Skeletal muscle satellite cell (primary cell): ENCODE measurements around the gene CXXC4.

Source experiments
- H3K27me3 ChIP-seq: 2 replicates; pipeline ENCODE4 v1.7.0; 2013; ENCODE audit warnings: low read length; ENCODE audit not compliant: control insufficient read depth, insufficient read depth
- H3K36me3 ChIP-seq: 2 replicates; pipeline ENCODE4 v1.7.0; 2013; ENCODE audit warnings: mild to moderate bottlenecking, control low read depth, low read length; ENCODE audit not compliant: insufficient read depth
- H3K4me1 ChIP-seq: 2 replicates; pipeline ENCODE4 v1.7.0; 2013; ENCODE audit warnings: low read length; ENCODE audit not compliant: control insufficient read depth, insufficient read depth
- H3K4me2 ChIP-seq: 2 replicates; pipeline ENCODE4 v1.7.0; 2013; ENCODE audit warnings: mild to moderate bottlenecking, low read length
- H3K4me3 ChIP-seq: 2 replicates; pipeline ENCODE4 v1.7.0; 2013; ENCODE audit warnings: low read length
- H3K9ac ChIP-seq: 2 replicates; pipeline ENCODE4 v1.7.0; 2013; ENCODE audit warnings: mild to moderate bottlenecking, low read depth, low read length, moderate library complexity
- H3K9me3 ChIP-seq: replicated peaks from 2 replicates; pipeline ENCODE4 v1.7.0; 2013; ENCODE audit warnings: mild to moderate bottlenecking, control low read depth, low read length

The CXXC4 gene

GRCh38 chr4:104446431-104447278, 48.0 kb downstream of the CXXC4 start:
- Histone ChIP-seq H3K36me3 (no peaks in the 10 kb centered on the region), H3K4me1 (peaks cover 4% of the 10 kb centered on the region), H3K4me2 (peak overlapping the region; percentile 22), H3K27me3 (no peaks in the 10 kb centered on the region), H3K9ac (no peak overlapping the region), H3K9me3 (no peaks in the 10 kb centered on the region), H3K4me3 (no peak overlapping the region)

GRCh38 chr4:104444685-104445084, 50.0 kb downstream of the CXXC4 start:
- Histone ChIP-seq H3K36me3 (no peaks in the 10 kb centered on the region), H3K4me3 (no peak overlapping the region), H3K27me3 (no peaks in the 10 kb centered on the region), H3K4me1 (peaks cover 4% of the 10 kb centered on the region), H3K4me2 (no peak overlapping the region), H3K9ac (no peak overlapping the region), H3K9me3 (no peaks in the 10 kb centered on the region)

- Histone ChIP-seq H3K4me3 (no peak overlapping the region), H3K4me2 (no peak overlapping the region), H3K9me3 (no peaks in the 10 kb centered on the region), H3K36me3 (no peaks in the 10 kb centered on the region), H3K9ac (no peak overlapping the region), H3K4me1 (no peaks in the 10 kb centered on the region), H3K27me3 (no peaks in the 10 kb centered on the region)
Observed at GRCh38 chr4:104436542-104436941, 58.2 kb downstream of the CXXC4 start.

DNA sequence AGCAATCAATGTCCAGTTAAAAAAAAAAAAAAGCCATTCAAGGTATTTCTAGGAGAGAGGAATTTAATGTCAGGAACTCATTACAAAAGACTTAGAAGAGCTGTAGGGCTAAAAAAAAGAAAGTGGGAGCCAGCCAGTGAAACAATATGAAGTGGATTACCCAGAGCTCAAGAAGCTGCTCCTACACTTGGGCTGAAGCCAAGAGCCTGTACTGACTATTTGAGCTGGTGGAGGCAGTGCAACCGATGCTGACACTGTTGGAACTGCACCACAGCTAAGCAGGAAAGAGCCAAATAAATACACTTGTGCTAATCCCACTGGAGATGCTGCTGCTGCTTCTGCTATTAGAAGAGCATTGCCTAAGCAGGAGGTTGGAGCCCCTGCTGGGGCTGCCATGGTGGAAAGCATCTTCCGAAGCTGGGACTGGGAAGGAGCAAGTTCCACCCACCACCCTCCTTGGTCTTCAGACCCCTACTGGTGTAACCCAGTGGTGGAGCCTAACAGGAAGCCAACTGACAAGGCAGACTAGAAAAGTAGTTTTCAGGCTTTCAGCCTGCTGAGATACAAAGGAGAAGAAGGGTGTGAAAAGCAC, 65.4 kb downstream of the CXXC4 start:
- no peak overlapping the region for H3K4me3 ChIP-seq
- H3K4me2 ChIP-seq: no peak overlapping the region
- H3K4me1 ChIP-seq: peaks cover 4% of the 10 kb centered on the region
- no peaks in the 10 kb centered on the region for H3K9me3 ChIP-seq
- H3K27me3 ChIP-seq: no peaks in the 10 kb centered on the region
- H3K36me3 ChIP-seq: no peaks in the 10 kb centered on the region
- no peak overlapping the region for H3K9ac ChIP-seq

DNA sequence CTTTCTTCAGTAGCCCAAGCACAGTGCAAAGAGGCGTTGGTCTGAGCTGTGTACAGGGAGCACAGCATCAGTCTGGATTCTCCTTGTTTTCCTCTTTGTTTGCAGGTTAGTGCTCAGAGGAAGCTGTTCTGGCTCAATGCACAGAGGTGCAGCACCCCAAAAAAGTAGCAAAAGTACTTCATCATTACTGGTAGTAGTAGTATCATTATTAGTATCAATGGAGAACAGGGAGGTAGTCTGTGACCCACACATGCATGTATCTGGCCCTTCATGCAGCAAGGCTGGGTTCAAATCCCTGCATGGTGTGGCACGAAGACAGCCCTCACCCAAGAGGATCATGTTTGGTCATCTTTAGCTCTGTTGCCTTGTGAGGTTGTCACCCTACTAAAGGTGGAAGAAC, 68.7 kb downstream of the CXXC4 start:
- no peak overlapping the region for H3K4me2 ChIP-seq
- no peaks in the 10 kb centered on the region for H3K27me3 ChIP-seq
- H3K4me1 ChIP-seq: peaks cover 4% of the 10 kb centered on the region
- no peaks in the 10 kb centered on the region for H3K36me3 ChIP-seq
- no peak overlapping the region for H3K4me3 ChIP-seq
- H3K9me3 ChIP-seq: no peaks in the 10 kb centered on the region
- no peak overlapping the region for H3K9ac ChIP-seq

DNA sequence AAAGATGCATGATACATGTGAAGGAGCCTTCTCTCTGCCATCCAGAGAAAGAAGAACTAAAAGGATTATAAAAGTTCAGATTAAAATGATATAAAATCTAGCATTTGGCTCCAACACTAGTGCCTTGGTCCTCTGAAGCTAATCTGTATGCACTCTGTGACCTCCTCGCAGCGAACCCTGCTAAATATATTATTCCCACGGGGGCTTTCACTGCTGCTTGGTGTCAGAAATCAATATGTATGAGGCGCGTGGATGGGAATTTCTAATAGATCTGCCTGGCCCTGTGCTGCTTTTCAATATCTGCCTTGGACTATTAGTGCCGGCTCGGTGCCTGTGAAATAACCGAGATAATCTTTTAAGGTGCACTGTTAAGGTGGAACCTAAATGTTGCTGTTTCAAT, 69.7 kb downstream of the CXXC4 start:
- peak overlapping the region; percentile 87 for H3K4me2 ChIP-seq
- H3K27me3 ChIP-seq: no peaks in the 10 kb centered on the region
- H3K4me1 ChIP-seq: peaks cover 4% of the 10 kb centered on the region
- H3K4me3 ChIP-seq: peak overlapping the region; percentile 69
- no peaks in the 10 kb centered on the region for H3K36me3 ChIP-seq
- H3K9me3 ChIP-seq: no peaks in the 10 kb centered on the region
- H3K9ac ChIP-seq: peak overlapping the region; percentile 49

DNA sequence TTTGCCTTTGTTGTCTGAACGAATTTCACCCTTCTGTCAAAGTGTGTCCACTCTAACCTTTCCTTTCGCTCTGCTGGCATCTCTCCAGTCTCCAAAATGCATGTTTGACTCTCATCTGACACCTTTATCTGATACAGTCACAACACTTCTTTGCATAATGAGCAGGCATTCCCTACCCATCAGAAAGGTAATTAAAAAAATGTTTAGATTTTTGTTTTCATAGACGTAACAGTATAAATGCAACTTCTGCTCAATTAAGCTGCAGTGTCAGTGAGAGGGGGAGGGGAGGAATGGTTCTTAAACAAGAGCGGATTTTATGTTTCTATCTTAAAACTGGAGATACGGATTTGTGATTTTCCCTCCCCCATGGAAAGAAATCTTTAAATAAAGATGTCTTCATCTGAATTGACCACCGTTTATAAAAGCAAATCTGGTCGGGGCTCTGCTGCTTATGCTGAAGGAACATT, 70.2 kb downstream of the CXXC4 start:
- peak overlapping the region; percentile 49 for H3K9ac ChIP-seq
- no peaks in the 10 kb centered on the region for H3K27me3 ChIP-seq
- H3K4me3 ChIP-seq: peak overlapping the region; percentile 69

GRCh38 chr4:104421566-104421965, 73.1 kb downstream of the CXXC4 start:
- Histone ChIP-seq H3K9ac (no peak overlapping the region), H3K4me3 (no peak overlapping the region), H3K4me1 (peaks cover 4% of the 10 kb centered on the region), H3K9me3 (no peaks in the 10 kb centered on the region), H3K27me3 (no peaks in the 10 kb centered on the region), H3K36me3 (no peaks in the 10 kb centered on the region), H3K4me2 (no peak overlapping the region)

More for the DNA sequence above, 70.2 kb downstream of the CXXC4 start:
- no peaks in the 10 kb centered on the region for H3K36me3 ChIP-seq
- H3K9me3 ChIP-seq: no peaks in the 10 kb centered on the region
- peaks cover 4% of the 10 kb centered on the region for H3K4me1 ChIP-seq
- H3K4me2 ChIP-seq: peak overlapping the region; percentile 87

DNA sequence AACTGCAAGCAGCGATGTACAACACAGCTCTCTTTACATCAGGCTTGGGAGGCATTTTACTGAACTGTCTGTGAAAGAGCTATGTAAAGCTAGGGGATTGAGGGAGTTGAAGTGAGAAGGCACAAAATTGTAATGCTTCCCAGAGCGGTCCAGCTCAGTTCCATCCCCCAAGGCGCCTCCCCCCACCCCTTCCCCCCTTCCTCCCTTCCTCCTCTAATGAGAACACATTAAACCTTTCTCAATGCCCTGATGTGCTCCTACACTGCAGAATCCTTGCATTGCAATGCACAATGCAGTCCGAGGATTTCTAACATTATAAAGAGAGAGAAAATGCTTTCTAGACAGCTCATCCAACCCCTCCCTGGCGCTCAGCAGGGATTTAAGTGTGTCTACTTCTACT, 73.9 kb downstream of the CXXC4 start:
- no peaks in the 10 kb centered on the region for H3K27me3 ChIP-seq
- H3K9ac ChIP-seq: no peak overlapping the region
- H3K4me3 ChIP-seq: no peak overlapping the region
- no peaks in the 10 kb centered on the region for H3K9me3 ChIP-seq
- no peaks in the 10 kb centered on the region for H3K36me3 ChIP-seq
- H3K4me2 ChIP-seq: peak overlapping the region; percentile 14
- peaks cover 4% of the 10 kb centered on the region for H3K4me1 ChIP-seq
